ENCODE measurements around the gene COL18A1.
"Not testable (repeated sequence)": the region's sequence is repeated elsewhere in the genome, so short reads cannot be mapped to it uniquely, and the experiment has no call there.

COL18A1 gene

DNA sequence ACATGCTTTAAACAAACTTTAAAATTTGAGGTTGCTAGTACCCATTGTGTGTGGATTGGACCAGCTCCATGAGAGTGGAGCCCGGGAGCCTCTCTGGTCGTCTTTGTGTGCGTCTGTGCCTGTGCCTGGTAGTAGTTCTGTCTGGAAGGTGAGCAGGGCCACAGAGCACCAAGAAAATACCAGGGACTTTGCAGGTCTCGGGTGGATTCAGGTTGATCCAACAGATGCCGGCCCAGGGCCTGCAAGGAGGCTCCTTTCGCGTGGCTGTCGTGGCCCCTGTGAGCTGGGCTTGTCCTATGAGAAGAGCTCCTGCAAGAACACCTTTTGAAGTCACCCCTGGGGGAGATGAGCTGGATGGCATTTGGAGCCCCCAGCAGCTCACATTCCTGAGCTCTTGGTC is 28.3 kb downstream of the COL18A1 start:
- H3K4me3 ChIP-seq (ENCODE audit: low read depth, low read length) = no peak overlapping the region
- in situ Hi-C loops (cut with HindIII; ENCODE audit: low sequenced_read_pairs) = loop anchor here (10.0 kb wide), 1 partner anchor 288 kb away; no protein-coding TSS in a partner anchor
- DNase-seq (ENCODE audit: low read depth) = no peak
- TF ChIP-seq, protein P1, sequence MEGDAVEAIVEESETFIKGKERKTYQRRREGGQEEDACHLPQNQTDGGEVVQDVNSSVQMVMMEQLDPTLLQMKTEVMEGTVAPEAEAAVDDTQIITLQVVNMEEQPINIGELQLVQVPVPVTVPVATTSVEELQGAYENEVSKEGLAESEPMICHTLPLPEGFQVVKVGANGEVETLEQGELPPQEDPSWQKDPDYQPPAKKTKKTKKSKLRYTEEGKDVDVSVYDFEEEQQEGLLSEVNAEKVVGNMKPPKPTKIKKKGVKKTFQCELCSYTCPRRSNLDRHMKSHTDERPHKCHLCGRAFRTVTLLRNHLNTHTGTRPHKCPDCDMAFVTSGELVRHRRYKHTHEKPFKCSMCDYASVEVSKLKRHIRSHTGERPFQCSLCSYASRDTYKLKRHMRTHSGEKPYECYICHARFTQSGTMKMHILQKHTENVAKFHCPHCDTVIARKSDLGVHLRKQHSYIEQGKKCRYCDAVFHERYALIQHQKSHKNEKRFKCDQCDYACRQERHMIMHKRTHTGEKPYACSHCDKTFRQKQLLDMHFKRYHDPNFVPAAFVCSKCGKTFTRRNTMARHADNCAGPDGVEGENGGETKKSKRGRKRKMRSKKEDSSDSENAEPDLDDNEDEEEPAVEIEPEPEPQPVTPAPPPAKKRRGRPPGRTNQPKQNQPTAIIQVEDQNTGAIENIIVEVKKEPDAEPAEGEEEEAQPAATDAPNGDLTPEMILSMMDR (IDR thresholded peaks at IDR 0.05; ENCODE audit: low read depth, low read length, missing control alignments) = no peak

DNA sequence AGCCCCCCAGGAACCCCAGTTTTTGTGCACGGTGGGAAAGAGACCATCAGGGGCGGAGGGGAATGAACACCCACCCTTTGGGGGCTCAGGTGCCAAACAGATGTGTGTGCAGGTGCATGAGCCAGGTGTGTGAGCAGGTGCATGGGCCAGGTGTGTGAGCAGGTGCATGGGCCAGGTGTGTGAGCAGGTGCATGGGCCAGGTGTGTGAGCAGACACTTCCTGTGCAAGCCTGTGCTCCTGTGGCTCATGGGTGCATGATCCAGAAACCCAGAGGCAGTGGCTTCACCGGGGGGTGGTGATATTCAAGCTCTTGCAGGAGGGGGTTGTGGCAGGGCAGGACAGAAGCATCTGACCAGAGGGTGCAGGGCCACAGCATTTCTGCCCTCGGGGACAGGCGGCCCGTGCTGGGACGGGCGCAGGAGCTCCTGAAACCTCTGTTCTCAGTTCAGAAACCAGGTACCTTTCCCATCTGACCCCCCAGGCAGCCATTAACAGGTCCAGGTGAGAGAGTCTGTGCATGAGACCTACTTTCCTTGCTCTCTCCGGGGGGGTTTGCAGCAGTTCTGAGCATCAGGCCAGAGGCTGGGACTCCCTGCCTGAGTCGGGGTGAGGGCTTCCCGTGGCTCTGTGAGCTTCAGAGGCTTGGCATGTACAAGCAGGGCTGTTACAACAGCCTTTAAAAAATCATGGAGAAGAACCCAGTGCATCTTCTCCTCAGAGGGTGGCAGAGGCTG is 29.1 kb downstream of the COL18A1 start:
- TF ChIP-seq, protein P1 (IDR thresholded peaks at IDR 0.05; ENCODE audit: low read depth, low read length, missing control alignments) = no peak
- H3K4me3 ChIP-seq (ENCODE audit: low read depth, low read length) = no peak overlapping the region

DNA sequence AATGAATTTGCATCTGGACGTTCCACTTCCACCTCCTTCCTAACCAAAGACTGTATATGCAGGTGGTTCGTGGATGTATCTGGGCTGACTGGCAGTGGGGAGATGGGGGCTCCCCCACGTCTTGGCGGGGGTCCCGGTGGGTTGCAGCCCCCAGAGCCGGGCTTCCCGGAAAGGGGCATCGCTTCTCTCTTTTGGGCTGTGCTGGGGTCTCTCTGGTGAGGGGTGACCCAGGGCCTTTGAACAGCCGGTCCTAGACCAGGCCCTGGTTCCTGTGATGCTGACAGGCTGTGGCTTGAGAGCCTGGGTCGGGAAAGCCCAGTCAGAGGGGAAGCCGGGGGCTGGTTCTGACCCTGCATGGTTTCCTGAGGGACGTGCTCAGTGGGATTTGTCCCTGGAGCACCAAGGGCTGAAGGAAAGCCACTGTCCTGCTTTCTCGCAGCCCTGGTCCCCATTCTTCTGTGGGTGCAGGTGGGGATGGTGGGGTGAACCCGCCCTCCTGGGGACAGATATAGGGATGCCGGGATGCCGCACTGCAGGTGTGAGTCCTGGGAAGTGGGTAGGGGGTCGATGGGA is 29.8 kb downstream of the COL18A1 start:
- DNase-seq (ENCODE audit: low read depth) = no peak
- in situ Hi-C loops (cut with HindIII; ENCODE audit: low sequenced_read_pairs) = loop anchor here (10.0 kb wide), 1 partner anchor 290 kb away; no protein-coding TSS in a partner anchor
- TF ChIP-seq, protein P1 (IDR thresholded peaks at IDR 0.05; ENCODE audit: low read depth, low read length, missing control alignments) = no peak
- H3K4me3 ChIP-seq (ENCODE audit: low read depth, low read length) = no peak overlapping the region

More for the DNA sequence above, 29.1 kb downstream of the COL18A1 start:
- no peak for DNase-seq (ENCODE audit: low read depth)
- in situ Hi-C loops (cut with HindIII; ENCODE audit: low sequenced_read_pairs) = loop anchor here (10.0 kb wide), 1 partner anchor 289 kb away; no protein-coding TSS in a partner anchor

DNA sequence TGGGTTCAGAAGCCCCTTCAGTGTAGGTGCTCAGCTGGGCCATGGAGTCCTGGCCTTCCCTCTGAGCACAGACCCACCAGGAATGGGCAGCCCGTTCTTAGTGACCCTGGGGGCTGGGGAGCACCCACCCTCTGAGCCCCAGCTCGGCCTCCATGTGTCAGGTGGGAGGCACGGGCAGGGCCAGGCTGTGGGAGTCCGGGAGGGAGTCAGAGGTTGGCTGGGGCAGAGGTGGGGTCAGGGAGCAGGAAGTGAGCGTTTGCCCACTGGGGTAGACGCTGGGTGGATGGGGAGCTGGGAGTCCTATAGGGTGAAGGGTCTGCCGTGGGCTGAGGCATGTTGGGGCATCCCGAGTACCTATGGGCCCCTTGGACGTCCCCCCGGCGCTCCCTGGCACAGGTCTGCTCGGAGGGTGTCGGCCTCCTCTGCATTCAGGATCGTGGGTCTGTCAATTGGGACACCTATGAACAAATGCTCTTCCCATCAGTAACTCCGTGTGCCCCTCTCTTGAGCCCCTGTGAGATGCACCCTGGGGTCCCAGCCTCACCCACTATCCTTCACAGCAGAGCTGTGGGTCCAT is 30.5 kb downstream of the COL18A1 start:
- no peak for DNase-seq (ENCODE audit: low read depth)
- in situ Hi-C loops (cut with HindIII; ENCODE audit: low sequenced_read_pairs) = loop anchor here (10.0 kb wide), 1 partner anchor 291 kb away; no protein-coding TSS in a partner anchor
- H3K4me3 ChIP-seq (ENCODE audit: low read depth, low read length) = no peak overlapping the region
- TF ChIP-seq, protein P1 (IDR thresholded peaks at IDR 0.05; ENCODE audit: low read depth, low read length, missing control alignments) = no peak

DNA sequence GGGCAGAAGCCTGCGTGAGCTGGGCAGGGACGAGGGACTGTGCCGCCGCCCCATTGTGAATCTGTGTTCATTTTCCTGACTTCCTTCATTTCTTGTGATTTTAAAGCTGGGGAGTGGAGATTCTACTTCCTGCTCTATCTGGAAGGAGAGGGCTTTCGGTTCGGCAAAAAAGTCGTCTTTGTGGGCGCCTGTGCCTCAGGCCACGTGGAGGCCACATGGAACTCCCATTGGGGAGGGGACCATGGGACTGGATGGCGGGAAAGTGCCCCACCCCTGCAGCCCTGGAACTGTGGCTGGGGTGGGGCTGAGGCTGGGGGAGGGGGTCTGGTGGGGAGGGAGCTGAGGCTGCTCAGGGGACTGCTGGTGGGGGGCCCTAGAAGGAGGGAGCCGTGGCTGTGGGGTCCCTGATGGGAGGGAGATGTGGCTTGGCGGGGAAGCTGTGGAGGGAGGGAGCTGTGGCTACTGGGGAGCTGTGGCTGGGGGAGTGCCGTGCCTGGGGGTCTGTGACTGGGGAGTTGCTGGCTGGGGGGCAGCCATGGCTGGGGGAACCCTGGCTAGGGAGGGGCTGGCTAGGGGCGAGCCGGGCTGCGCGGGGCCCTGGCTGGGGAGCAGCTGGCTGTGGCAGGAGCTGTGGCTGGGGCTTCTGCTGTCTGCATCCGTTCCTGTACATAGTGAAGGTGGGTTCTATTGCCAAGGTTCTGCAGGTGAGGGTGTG is 31.5 kb downstream of the COL18A1 start:
- TF ChIP-seq, protein P1 (IDR thresholded peaks at IDR 0.05; ENCODE audit: low read depth, low read length, missing control alignments) = no peak
- H3K4me3 ChIP-seq (ENCODE audit: low read depth, low read length) = no peak overlapping the region
- no peak for DNase-seq (ENCODE audit: low read depth)
- in situ Hi-C loops (cut with HindIII; ENCODE audit: low sequenced_read_pairs) = loop anchor here (10.0 kb wide), 1 partner anchor 292 kb away; no protein-coding TSS in a partner anchor

DNA sequence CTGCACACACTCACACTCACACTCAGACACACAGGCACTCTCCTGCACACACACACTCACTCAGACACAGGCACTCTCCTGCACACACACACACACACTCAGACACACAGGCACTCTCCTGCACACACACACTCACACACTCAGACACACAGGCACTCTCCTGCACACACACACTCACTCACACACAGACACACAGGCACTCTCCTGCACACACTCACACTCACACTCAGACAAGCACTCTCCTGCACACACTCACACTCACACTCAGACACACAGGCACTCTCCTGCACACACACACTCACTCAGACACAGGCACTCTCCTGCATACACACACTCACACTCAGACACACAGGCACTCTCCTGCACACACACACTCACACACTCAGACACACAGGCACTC is 32.9 kb downstream of the COL18A1 start:
- DNase-seq (ENCODE audit: low read depth) = not testable (repeated sequence)
- in situ Hi-C loops (cut with HindIII; ENCODE audit: low sequenced_read_pairs) = loop anchor here (10.0 kb wide), 1 partner anchor 293 kb away; no protein-coding TSS in a partner anchor

More for the DNA sequence above, 32.9 kb downstream of the COL18A1 start:
- not testable (repeated sequence) for H3K4me3 ChIP-seq (ENCODE audit: low read depth, low read length)

Measured in astrocyte of the cerebellum (primary cell).